ENCODE measurements around the gene CRABP2. TPM values are rescaled to one million over a fixed set of nuclear protein-coding genes. Genes with fewer than 3 reads are reported as not detected.

Gene CRABP2
- total RNA-seq, 1 experiment from 2014 or later, result 1.9 TPM

- no TSS peak for BruUV-seq (replicated peaks)
- Mint-ChIP-seq H3K36me3 (ENCODE audit: insufficient read depth, unreplicated experiment) (peaks cover 3% of the 10 kb centered on the region), H3K4me3 (ENCODE audit: unreplicated experiment) (no peak overlapping the region), H3K27ac (ENCODE audit: low read depth, unreplicated experiment) (no peak overlapping the region), H3K27me3 (ENCODE audit: insufficient read depth, unreplicated experiment) (peaks cover 46% of the 10 kb centered on the region), H3K4me1 (ENCODE audit: insufficient read depth, unreplicated experiment) (peaks cover 22% of the 10 kb centered on the region), H3K9me3 (ENCODE audit: unreplicated experiment) (no peaks in the 10 kb centered on the region)
- intact Hi-C loops (cut with micrococcal nuclease), result no loop called here
- DNase-seq (ENCODE audit: unreplicated experiment), result no peak
- ChIA-PET POLR2A (interaction anchor here (0.6 to 2.1 kb wide), 2 partner anchors 34 to 42 kb away, joined by 5 to 6 read pairs; partner anchors contain the start of genes ISG20L2 and METTL25B), CTCF (interaction anchor here (0.6 to 47.2 kb wide), 4 partner anchors 1 to 67 kb away, joined by 3 to 2415 read pairs (median 1216); partner anchors contain the start of genes CRABP2, ISG20L2, METTL25B and NES)
- TF ChIP-seq CTCF (IDR thresholded peaks at IDR 0.05; ENCODE audit: unreplicated experiment), result no peak
Measured at GRCh38 chr1:156694690-156694962, 10.8 kb downstream of the CRABP2 start.

GRCh38 chr1:156693848-156694689 lies 11.3 kb downstream of the CRABP2 start:
- no peaks in the 10 kb centered on the region for H3K9me3 Mint-ChIP-seq (ENCODE audit: unreplicated experiment)
- peak overlapping the region; percentile 50 for H3K27ac Mint-ChIP-seq (ENCODE audit: low read depth, unreplicated experiment)
- ChIA-PET POLR2A (interaction anchor here (0.6 to 2.1 kb wide), 4 partner anchors 34 to 192 kb away, joined by 3 to 6 read pairs (median 4); partner anchors contain the start of genes ISG20L2 and METTL25B), CTCF (interaction anchor here (0.5 to 47.2 kb wide), 7 partner anchors 1 to 166 kb away, joined by 3 to 2415 read pairs (median 3); partner anchors contain the start of genes CRABP2, ISG20L2, METTL25B and NES)
- no peaks in the 10 kb centered on the region for H3K36me3 Mint-ChIP-seq (ENCODE audit: insufficient read depth, unreplicated experiment)
- H3K4me1 Mint-ChIP-seq (ENCODE audit: insufficient read depth, unreplicated experiment), result peaks cover 26% of the 10 kb centered on the region
- no peak for DNase-seq (ENCODE audit: unreplicated experiment)
- H3K27me3 Mint-ChIP-seq (ENCODE audit: insufficient read depth, unreplicated experiment), result peaks cover 51% of the 10 kb centered on the region
- BruUV-seq (replicated peaks), result no TSS peak
- intact Hi-C loops (cut with micrococcal nuclease), result no loop called here
- no peak overlapping the region for H3K4me3 Mint-ChIP-seq (ENCODE audit: unreplicated experiment)
- TF ChIP-seq CTCF (IDR thresholded peaks at IDR 0.05; ENCODE audit: unreplicated experiment), result no peak

GRCh38 chr1:156692925-156693847 lies 12.2 kb downstream of the CRABP2 start:
- DNase-seq (ENCODE audit: unreplicated experiment), result peak; percentile 55
- Mint-ChIP-seq H3K9me3 (ENCODE audit: unreplicated experiment) (no peaks in the 10 kb centered on the region), H3K36me3 (ENCODE audit: insufficient read depth, unreplicated experiment) (no peaks in the 10 kb centered on the region), H3K4me1 (ENCODE audit: insufficient read depth, unreplicated experiment) (peaks cover 26% of the 10 kb centered on the region), H3K4me3 (ENCODE audit: unreplicated experiment) (no peak overlapping the region), H3K27ac (ENCODE audit: low read depth, unreplicated experiment) (peak overlapping the region; percentile 50), H3K27me3 (ENCODE audit: insufficient read depth, unreplicated experiment) (peaks cover 52% of the 10 kb centered on the region)
- no TSS peak for BruUV-seq (replicated peaks)
- CTCF ChIA-PET, result interaction anchor here (0.5 to 47.2 kb wide), 8 partner anchors 2 to 167 kb away, joined by 3 to 2415 read pairs (median 98); partner anchors contain the start of genes CRABP2, ISG20L2, METTL25B and NES
- POLR2A ChIA-PET, result interaction anchor here (0.6 to 9.7 kb wide), 3 partner anchors 34 to 193 kb away, joined by 3 to 187 read pairs (median 3); partner anchors contain the start of genes ISG20L2 and METTL25B
- intact Hi-C loops (cut with micrococcal nuclease), result no loop called here
- no peak for TF ChIP-seq CTCF (IDR thresholded peaks at IDR 0.05; ENCODE audit: unreplicated experiment)
